HUES64 (cell line): ENCODE data around the gene ONECUT3.
A peak's percentile ranks its signal among the peaks of the same experiment; 100 is the strongest.

Experiments used
- H3K27ac ChIP-seq: 2 replicates; pipeline ENCODE4 v1.7.0; 2013; ENCODE audit warnings: low read depth, low read length, inconsistent platforms
- H3K27me3 ChIP-seq: 2 replicates; pipeline ENCODE4 v1.6.1; 2013; ENCODE audit warnings: mild to moderate bottlenecking, low read length; ENCODE audit not compliant: insufficient read depth
- H3K36me3 ChIP-seq: 2 replicates; pipeline ENCODE4 v1.6.1; 2013; ENCODE audit warnings: mild to moderate bottlenecking, low read length; ENCODE audit not compliant: insufficient read depth
- H3K4me1 ChIP-seq: 2 replicates; pipeline ENCODE4 v1.6.1; 2013; ENCODE audit warnings: mild to moderate bottlenecking, low read length, moderate library complexity; ENCODE audit not compliant: insufficient read depth
- H3K4me3 ChIP-seq: 2 replicates; pipeline ENCODE4 v1.5.1; 2013; ENCODE audit warnings: mild to moderate bottlenecking, low read length, moderate library complexity
- H3K9ac ChIP-seq: 2 replicates; pipeline ENCODE4 v1.6.1; 2013; ENCODE audit warnings: mild to moderate bottlenecking, low read depth, low read length
- H3K9me3 ChIP-seq: 2 replicates; pipeline ENCODE4 v1.6.1; 2013; ENCODE audit warnings: low read depth, low read length; ENCODE audit not compliant: insufficient read depth
- WGBS: fragments of 150-250, 120-280 bp; methylation state at CpG from one replicate; pipeline ENCODE4 v1.1.7; 2013; ENCODE audit warnings: missing lambda C conversion rate; 5-methylcytosine and 5-hydroxymethylcytosine counted together

The ONECUT3 gene

GRCh38 chr19:1765904-1766799 lies 12.8 kb downstream of the ONECUT3 start:
- peaks cover 8% of the 10 kb centered on the region for H3K9me3 ChIP-seq
- H3K4me1 ChIP-seq, result 0 out of 2 replicates have a peak, but pooled peaks cover 4% of the 10 kb centered on the region
- H3K4me3 ChIP-seq, result no peak overlapping the region
- H3K36me3 ChIP-seq, result no peaks in the 10 kb centered on the region
- no peak overlapping the region for H3K27ac ChIP-seq
- peaks cover 98% of the 10 kb centered on the region for H3K27me3 ChIP-seq
- no peak overlapping the region for H3K9ac ChIP-seq
- 11% methylated on average over 37 of the region's 38 CpGs for WGBS

- Histone ChIP-seq H3K27ac (no peak overlapping the region), H3K9me3 (peaks cover 13% of the 10 kb centered on the region), H3K27me3 (peaks cover 95% of the 10 kb centered on the region), H3K4me3 (no peak overlapping the region), H3K9ac (no peak overlapping the region), H3K4me1 (0 out of 2 replicates have a peak, but pooled peaks cover 4% of the 10 kb centered on the region), H3K36me3 (no peaks in the 10 kb centered on the region)
- 20% methylated on average over 10 of the region's 10 CpGs for WGBS
Measured at GRCh38 chr19:1766800-1767352, 13.6 kb downstream of the ONECUT3 start.

- Histone ChIP-seq H3K9ac (no peak overlapping the region), H3K27me3 (peaks cover 92% of the 10 kb centered on the region), H3K4me1 (0 out of 2 replicates have a peak, but pooled peaks cover 4% of the 10 kb centered on the region), H3K27ac (no peak overlapping the region), H3K36me3 (no peaks in the 10 kb centered on the region), H3K9me3 (peaks cover 13% of the 10 kb centered on the region), H3K4me3 (no peak overlapping the region)
- WGBS, result 6% methylated on average over 20 of the region's 21 CpGs
Measured at GRCh38 chr19:1767464-1767933, 14.2 kb downstream of the ONECUT3 start.

GRCh38 chr19:1768248-1768647 lies 14.9 kb downstream of the ONECUT3 start:
- H3K27me3 ChIP-seq, result peaks cover 89% of the 10 kb centered on the region
- WGBS, result 31% methylated on average over 13 of the region's 13 CpGs
- H3K9me3 ChIP-seq, result peaks cover 13% of the 10 kb centered on the region
- H3K4me3 ChIP-seq, result no peak overlapping the region
- H3K36me3 ChIP-seq, result no peaks in the 10 kb centered on the region
- 0 out of 2 replicates have a peak, but pooled peaks cover 4% of the 10 kb centered on the region for H3K4me1 ChIP-seq
- H3K27ac ChIP-seq, result no peak overlapping the region
- no peak overlapping the region for H3K9ac ChIP-seq

GRCh38 chr19:1768918-1769644 lies 15.8 kb downstream of the ONECUT3 start:
- Histone ChIP-seq H3K9ac (no peak overlapping the region), H3K27ac (no peak overlapping the region), H3K27me3 (peaks cover 89% of the 10 kb centered on the region), H3K4me1 (0 out of 2 replicates have a peak, but pooled peaks cover 4% of the 10 kb centered on the region), H3K4me3 (no peak overlapping the region), H3K9me3 (peaks cover 13% of the 10 kb centered on the region), H3K36me3 (no peaks in the 10 kb centered on the region)
- 86% methylated on average over 7 of the region's 9 CpGs for WGBS

- peaks cover 89% of the 10 kb centered on the region for H3K27me3 ChIP-seq
- no peak overlapping the region for H3K27ac ChIP-seq
- H3K9me3 ChIP-seq, result peaks cover 13% of the 10 kb centered on the region
- H3K9ac ChIP-seq, result no peak overlapping the region
- 7% methylated on average over 10 of the region's 12 CpGs for WGBS
- no peaks in the 10 kb centered on the region for H3K36me3 ChIP-seq
- H3K4me1 ChIP-seq, result 0 out of 2 replicates have a peak, but pooled peaks cover 4% of the 10 kb centered on the region
- H3K4me3 ChIP-seq, result no peak overlapping the region
Measured at GRCh38 chr19:1769645-1769985, 16.3 kb downstream of the ONECUT3 start.

- Histone ChIP-seq H3K36me3 (no peaks in the 10 kb centered on the region), H3K4me3 (no peak overlapping the region), H3K4me1 (0 out of 2 replicates have a peak, but pooled peaks cover 4% of the 10 kb centered on the region), H3K9ac (no peak overlapping the region), H3K27ac (no peak overlapping the region), H3K9me3 (peaks cover 20% of the 10 kb centered on the region), H3K27me3 (peaks cover 89% of the 10 kb centered on the region)
- 93% methylated on average over 3 of the region's 4 CpGs for WGBS
Measured at GRCh38 chr19:1770866-1771576, 17.7 kb downstream of the ONECUT3 start.

- WGBS, result 72% methylated on average over 8 of the region's 8 CpGs
- Histone ChIP-seq H3K4me1 (no peaks in the 10 kb centered on the region), H3K27me3 (peaks cover 89% of the 10 kb centered on the region), H3K4me3 (no peak overlapping the region), H3K9ac (no peak overlapping the region), H3K36me3 (no peaks in the 10 kb centered on the region), H3K27ac (no peak overlapping the region), H3K9me3 (peaks cover 20% of the 10 kb centered on the region)
Measured at GRCh38 chr19:1773184-1773583, 19.9 kb downstream of the ONECUT3 start.

GRCh38 chr19:1774989-1775772 lies 21.9 kb downstream of the ONECUT3 start:
- H3K4me3 ChIP-seq, result peak overlapping the region; percentile 51
- H3K9ac ChIP-seq, result no peak overlapping the region
- H3K9me3 ChIP-seq, result peaks cover 20% of the 10 kb centered on the region
- WGBS, result 4% methylated on average over 55 of the region's 59 CpGs
- H3K27ac ChIP-seq, result no peak overlapping the region
- no peaks in the 10 kb centered on the region for H3K4me1 ChIP-seq
- H3K27me3 ChIP-seq, result peaks cover 89% of the 10 kb centered on the region
- H3K36me3 ChIP-seq, result no peaks in the 10 kb centered on the region

GRCh38 chr19:1775951-1776605 lies 22.8 kb downstream of the ONECUT3 start:
- Histone ChIP-seq H3K4me1 (no peaks in the 10 kb centered on the region), H3K36me3 (no peaks in the 10 kb centered on the region), H3K4me3 (peak overlapping the region; percentile 30; the same call in 1 of the 2 replicates), H3K27me3 (peaks cover 91% of the 10 kb centered on the region), H3K9ac (no peak overlapping the region), H3K9me3 (peaks cover 13% of the 10 kb centered on the region), H3K27ac (no peak overlapping the region)
- WGBS, result 4% methylated on average over 50 of the region's 50 CpGs
